Neural crest cell (in vitro differentiated cells): Measurements from ENCODE around the gene PAQR8. TPM values are rescaled to one million over a fixed set of nuclear protein-coding genes. Genes with fewer than 3 reads are reported as not detected.

ENCODE experiments used
- DNase-seq: peaks from one replicate; pipeline ENCODE4 v3.0.0; 2021; ENCODE audit warnings: low read depth, mixed read lengths, low spot score
- H3K27ac Mint-ChIP-seq: one replicate; pipeline ENCODE4 v1.8.0; 2021; ENCODE audit warnings: mild to moderate bottlenecking, mixed read lengths; ENCODE audit not compliant: unreplicated experiment
- H3K27me3 Mint-ChIP-seq: 2 replicates; pipeline ENCODE4 v1.8.0; 2021; ENCODE audit warnings: low read depth, mild to moderate bottlenecking, mixed read lengths
- H3K36me3 Mint-ChIP-seq: 2 replicates; pipeline ENCODE4 v1.8.0; 2021; ENCODE audit warnings: low read depth, mild to moderate bottlenecking, mixed read lengths
- H3K4me1 Mint-ChIP-seq: 2 replicates; pipeline ENCODE4 v1.8.0; 2021; ENCODE audit warnings: mixed read lengths
- H3K4me3 Mint-ChIP-seq: one replicate; pipeline ENCODE4 v1.8.0; 2021; ENCODE audit warnings: mild to moderate bottlenecking, mixed read lengths
- H3K9me3 Mint-ChIP-seq: 2 replicates; pipeline ENCODE4 v1.8.0; 2021; ENCODE audit warnings: mixed read lengths
- CTCF ChIP-seq: fragments of 200-600 bp; sonication (generic); conservative IDR thresholded peaks from 2 replicates; pipeline ENCODE4 v1.5.0; 2021; ENCODE audit warnings: antibody characterized with exemption, mild to moderate bottlenecking
- total RNA-seq: library from RNA; stranded (reverse); gene quantifications from 2 replicates; pipeline ENCODE4 v1.2.1, GENCODE V29; 2021

Gene PAQR8
- total RNA-seq, 1 donor from 2014 or later: 10.7 TPM

DNA sequence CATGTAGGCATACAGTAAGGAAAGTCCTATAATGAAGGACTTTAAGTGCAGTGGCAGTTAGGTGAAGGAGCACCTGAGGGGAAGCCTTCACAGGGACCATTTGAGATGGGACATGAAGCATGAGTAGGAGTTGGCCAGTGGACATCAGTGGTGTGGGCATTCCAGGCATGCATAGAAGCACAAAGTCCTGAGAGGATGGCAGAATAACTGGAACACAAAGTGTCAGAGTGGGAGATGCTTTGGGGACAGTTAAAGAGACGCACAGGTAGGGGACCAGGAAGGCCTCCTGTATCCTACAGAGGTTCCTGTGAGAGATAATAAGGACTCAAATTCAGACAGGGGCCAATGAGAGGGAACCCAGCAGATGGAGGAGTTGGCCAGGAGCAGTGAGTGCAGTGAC is 31.8 kb downstream of the PAQR8 start:
- H3K36me3 Mint-ChIP-seq: no peaks in the 10 kb centered on the region
- no peak overlapping the region for H3K4me3 Mint-ChIP-seq
- TF ChIP-seq CTCF: no peak
- H3K27ac Mint-ChIP-seq: no peak overlapping the region
- no peaks in the 10 kb centered on the region for H3K9me3 Mint-ChIP-seq
- no peaks in the 10 kb centered on the region for H3K27me3 Mint-ChIP-seq
- no peak for DNase-seq
- no peaks in the 10 kb centered on the region for H3K4me1 Mint-ChIP-seq

DNA sequence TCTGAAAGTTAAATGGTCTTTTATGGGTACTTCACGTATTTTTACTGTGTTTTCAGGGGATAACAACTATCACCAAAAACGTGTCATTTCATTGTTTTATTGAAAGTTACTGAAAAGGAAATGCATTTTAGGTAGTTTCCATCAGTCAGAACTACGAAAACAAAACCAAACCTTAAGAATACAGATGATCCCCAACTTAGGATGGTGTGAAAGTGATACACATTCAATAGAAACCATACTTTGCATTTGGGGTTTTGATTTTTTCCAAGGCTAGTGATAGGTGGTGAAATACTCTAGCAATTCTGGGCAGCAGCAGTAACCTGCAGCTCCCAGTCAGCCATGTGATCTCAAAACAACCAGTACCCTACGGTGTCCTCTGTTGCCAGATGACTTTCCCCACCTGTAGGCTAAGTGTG is 32.3 kb downstream of the PAQR8 start:
- DNase-seq: no peak
- Mint-ChIP-seq H3K27me3 (no peaks in the 10 kb centered on the region), H3K4me1 (no peaks in the 10 kb centered on the region), H3K36me3 (no peaks in the 10 kb centered on the region), H3K4me3 (no peak overlapping the region), H3K9me3 (no peaks in the 10 kb centered on the region), H3K27ac (no peak overlapping the region)
- TF ChIP-seq CTCF: no peak

DNA sequence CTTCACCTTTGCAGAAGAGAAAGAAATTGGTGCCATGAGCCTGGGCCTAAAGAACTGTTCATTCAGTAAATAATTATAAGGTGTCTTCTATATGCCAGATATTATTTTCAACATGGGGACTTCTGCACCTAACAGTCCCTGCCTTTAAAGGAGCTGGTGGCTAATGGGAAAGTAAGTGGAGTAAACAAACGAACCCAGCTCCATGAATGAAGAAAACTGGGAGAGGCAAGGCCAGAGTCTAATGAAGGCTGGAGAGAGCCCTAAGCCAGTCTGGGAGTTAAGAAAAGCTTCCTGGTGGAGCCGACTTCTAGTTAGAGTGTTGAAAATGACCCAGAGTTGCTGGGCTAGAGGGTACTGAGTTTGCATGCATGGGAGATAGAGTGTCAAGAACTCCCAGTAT is 34.0 kb downstream of the PAQR8 start:
- no peak for TF ChIP-seq CTCF
- H3K27me3 Mint-ChIP-seq: no peaks in the 10 kb centered on the region
- H3K27ac Mint-ChIP-seq: no peak overlapping the region
- H3K4me1 Mint-ChIP-seq: no peaks in the 10 kb centered on the region
- no peak overlapping the region for H3K4me3 Mint-ChIP-seq
- H3K36me3 Mint-ChIP-seq: no peaks in the 10 kb centered on the region
- no peak for DNase-seq
- no peaks in the 10 kb centered on the region for H3K9me3 Mint-ChIP-seq

DNA sequence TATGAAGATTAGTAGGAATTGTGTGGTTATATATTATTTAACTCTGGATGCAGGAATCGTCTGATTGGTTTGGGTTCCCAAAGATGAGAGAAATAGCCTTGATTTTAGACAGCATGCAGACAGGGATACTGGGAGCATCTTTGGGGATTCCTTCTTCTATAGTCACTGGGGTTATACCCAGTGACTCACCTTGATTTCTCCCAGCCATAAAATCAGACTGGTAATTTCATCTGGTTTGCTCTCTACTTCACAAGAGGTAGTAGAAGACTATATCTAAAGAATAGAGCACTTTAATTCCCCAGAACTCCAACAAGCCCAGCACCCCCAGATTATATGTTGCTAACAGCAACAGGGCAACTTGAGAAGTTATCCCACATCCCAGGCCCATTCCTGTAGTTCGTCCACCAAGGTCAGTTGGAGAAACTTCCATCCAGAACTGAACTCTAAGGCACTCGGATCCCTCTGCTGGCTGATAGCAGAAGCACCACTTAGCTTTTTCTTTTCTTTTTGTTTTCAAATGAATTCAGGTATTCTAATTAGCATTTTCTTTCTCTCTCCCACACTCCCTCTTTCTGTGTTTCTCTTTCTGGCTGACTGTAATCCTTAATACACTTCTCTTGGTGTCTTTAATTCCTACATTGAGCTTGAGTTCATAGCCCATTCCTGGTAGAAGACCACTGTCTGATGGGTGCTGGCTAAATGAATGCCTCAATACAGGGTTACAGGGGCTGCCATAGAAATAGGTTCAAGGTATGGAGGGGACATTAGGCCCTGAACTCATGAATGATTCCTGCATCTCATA is 37.8 kb downstream of the PAQR8 start:
- DNase-seq: peak; percentile 24
- Mint-ChIP-seq H3K27me3 (no peaks in the 10 kb centered on the region), H3K27ac (no peak overlapping the region), H3K4me1 (no peaks in the 10 kb centered on the region), H3K36me3 (peaks cover 2% of the 10 kb centered on the region), H3K4me3 (no peak overlapping the region), H3K9me3 (no peaks in the 10 kb centered on the region)
- peak; percentile 88 for TF ChIP-seq CTCF

GRCh38 chr6:52400313-52401041 is 38.5 kb downstream of the PAQR8 start:
- H3K27me3 Mint-ChIP-seq: no peaks in the 10 kb centered on the region
- DNase-seq: no peak
- no peak overlapping the region for H3K27ac Mint-ChIP-seq
- peaks cover 2% of the 10 kb centered on the region for H3K36me3 Mint-ChIP-seq
- no peaks in the 10 kb centered on the region for H3K4me1 Mint-ChIP-seq
- no peak for TF ChIP-seq CTCF
- H3K9me3 Mint-ChIP-seq: no peaks in the 10 kb centered on the region
- H3K4me3 Mint-ChIP-seq: no peak overlapping the region
